HG02588 (cell line): ENCODE results near the gene GEMIN7.

ENCODE experiments used
- ATAC-seq: cut with Tn5 transposase; IDR thresholded peaks from one replicate; pipeline ENCODE4 v1.9.1; 2021; ENCODE audit warnings: mild to moderate bottlenecking, moderate library complexity; ENCODE audit not compliant: unreplicated experiment

GEMIN7 gene

DNA sequence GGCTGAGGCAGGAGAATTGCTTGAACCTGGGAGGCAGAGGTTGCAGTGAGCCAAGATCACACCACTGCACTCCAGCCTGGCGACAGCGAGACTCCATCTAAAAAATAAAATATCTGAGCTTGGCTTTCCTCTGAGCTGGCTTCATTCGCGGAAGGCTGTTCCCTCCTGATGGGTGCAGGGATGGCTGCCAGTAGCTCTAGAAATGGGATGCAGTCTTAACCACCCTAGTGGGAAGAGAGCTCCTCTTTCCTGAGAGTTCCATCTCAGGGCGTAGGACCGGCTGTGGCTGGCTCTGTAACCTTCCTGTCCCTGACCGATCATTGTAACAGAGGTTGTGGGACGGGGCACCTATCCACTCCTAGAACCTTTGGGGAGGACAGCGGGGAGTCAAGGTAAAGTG lies 46.3 kb downstream of the GEMIN7 start:
- no peak for ATAC-seq

DNA sequence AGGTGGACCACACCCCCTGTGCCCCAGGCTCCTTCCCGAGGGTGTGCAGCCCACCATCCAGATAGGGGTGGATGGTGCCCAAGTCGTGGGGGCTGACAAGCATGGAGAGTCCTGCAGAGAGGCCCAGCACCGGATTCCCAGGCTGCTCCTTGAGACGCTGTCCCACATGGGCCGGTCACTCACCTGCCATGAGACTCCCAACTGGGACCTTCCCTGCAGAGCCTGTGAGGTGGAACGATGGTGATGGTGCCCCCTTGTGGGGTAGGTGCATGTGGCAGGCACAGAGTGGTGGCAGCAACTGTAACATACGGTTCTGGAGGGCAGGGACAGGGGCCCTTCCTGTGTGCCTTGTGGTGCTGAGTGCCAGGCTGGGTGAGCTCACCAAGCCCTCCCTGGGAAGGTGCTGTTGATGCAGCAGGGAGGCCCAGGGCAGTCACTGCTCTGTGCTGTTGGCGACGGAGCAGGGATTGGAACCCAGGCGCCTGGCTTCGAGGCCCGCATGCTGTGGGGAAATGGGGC lies 47.0 kb downstream of the GEMIN7 start:
- ATAC-seq: no peak

DNA sequence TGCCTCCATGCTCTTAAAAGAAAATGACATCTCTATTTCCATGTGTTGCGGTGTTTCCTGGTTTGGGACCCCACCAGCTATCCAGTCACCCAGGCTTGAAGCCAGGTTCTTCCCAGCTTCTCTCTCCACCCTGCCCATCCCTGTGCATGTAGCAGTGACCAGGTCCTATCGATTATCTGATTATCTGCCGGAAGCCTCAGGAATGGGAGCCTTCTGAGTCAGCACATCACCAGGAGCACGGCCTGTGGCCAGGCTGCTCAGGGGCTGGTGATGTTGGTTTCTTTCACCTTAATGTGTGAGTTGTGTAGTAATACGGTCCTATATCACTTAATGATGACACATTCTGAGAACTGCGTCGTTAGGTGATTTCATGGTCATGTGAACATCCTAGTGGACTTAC lies 47.6 kb downstream of the GEMIN7 start:
- no peak for ATAC-seq

GRCh38 chr19:45128146-45128545 lies 49.1 kb downstream of the GEMIN7 start:
- ATAC-seq: no peak

DNA sequence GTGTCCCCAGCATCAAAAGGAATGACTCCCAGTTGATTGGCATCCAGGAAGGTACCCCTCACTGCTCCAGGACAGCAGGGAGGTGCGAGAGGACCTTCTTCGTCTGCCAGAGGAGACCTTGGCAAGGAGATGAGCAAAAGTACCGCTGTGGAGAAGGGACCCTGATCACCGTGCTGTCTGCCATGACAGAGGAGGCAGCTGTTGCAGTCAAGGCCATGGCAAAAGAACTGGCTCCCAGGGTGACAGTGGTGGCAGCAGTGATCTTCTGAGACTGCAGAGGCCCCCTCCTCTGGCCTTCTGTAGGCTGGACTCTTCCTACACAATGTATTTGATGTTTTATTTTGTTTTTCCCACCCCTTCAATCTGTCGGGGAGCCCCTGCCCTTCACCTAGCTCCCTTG lies 49.7 kb downstream of the GEMIN7 start:
- no peak for ATAC-seq

DNA sequence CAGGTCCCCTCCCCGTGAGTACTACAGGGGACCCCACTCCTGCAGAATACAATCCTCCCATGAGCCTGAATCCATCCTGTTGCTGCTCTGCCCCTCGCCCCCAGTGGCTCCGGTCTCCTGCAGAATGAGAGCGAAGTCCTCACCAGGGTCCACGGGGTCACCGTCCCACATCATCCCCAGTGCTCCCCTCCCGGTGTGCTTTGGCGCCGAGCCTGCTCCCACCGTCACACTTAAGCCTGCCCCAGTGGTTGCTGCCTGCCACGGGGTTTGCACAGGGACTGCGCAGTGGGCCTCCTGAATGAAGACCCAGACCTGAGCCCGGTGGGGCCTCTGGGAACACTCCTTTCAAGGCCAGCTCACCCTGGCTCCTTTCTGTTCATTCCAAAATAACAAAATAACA lies 51.2 kb downstream of the GEMIN7 start:
- ATAC-seq: no peak

DNA sequence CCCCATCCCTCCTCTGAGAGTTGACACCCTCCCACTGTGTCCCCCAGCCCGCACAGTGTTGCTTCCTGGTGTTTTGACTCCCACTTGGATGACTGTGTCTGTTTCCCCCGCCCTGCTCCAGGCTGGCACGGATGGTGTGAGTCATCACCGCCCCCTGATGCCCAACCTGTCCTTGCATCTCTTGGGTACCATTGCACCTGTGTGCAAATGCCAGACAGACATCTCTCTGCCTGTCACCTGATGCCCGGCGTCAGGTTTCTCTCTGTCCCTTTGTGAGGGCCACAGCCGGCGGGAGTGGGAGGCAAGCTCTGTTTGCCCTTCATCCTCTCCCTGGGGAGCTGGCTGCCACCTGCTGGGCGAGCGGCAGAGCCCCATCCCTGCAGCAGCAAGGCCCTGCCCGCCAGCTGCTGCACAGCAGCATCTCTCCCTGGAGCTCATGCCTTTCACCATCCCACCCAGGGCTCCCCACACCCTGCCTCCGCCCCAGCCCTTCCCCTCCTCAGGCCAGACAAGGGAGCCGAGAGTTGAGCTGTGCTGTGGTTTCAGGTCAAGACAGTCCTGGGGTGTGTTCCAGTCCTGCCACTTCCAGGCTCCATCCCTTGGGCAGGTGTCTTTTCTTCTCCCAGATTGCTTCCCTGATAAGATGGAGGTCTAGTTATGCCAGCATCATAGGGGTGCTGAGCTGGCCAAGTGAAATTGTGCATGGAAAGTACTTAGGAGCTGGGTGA lies 52.0 kb downstream of the GEMIN7 start:
- ATAC-seq: no peak

DNA sequence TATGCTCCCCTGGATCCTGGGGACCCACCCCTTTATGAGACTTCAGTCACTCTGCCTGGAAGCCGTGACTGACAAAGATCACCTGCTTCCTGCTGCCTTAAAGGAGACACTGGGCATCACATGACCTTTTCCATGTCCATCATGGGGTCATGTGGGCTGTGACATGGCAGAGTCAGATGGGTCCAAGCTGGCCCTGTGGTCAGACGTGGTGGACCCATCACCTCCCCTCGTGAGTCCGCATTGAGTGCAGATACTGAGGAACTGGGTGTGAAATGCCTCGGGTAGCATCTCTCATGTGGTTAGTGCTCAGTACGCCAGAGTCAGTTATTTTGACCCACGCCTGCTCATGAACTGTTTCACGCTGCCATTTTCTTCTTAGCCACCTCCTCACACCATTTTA lies 54.6 kb downstream of the GEMIN7 start:
- ATAC-seq: no peak

- ATAC-seq: no peak
Measured at GRCh38 chr19:45135176-45135885, 56.3 kb downstream of the GEMIN7 start.

- ATAC-seq: no peak
Measured at GRCh38 chr19:45136507-45137178, 57.6 kb downstream of the GEMIN7 start.

GRCh38 chr19:45137179-45137761 lies 58.2 kb downstream of the GEMIN7 start:
- ATAC-seq: peak; percentile 74

- ATAC-seq: no peak
Measured at GRCh38 chr19:45138303-45138751, 59.3 kb downstream of the GEMIN7 start.

GRCh38 chr19:45139286-45140143 lies 60.5 kb downstream of the GEMIN7 start:
- no peak for ATAC-seq

DNA sequence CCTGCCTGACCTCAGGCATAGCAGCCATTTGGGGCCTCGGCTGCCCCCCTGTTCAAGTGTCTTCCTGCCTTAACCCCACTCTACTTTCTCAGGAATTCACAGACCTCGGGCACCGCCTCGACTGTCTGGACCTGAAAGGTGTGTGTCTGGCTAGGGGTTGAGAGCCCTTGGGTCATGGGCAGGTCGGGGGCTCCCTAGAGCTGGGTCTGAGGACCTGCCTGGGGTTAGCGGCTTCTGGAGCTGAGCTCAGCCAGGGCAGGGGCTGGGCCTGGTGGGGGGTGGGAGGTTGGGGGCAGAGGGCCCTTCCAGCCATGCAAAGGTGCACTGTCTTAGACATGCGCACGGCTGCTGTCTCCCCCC lies 61.1 kb downstream of the GEMIN7 start:
- no peak for ATAC-seq

- no peak for ATAC-seq
Measured at GRCh38 chr19:45140533-45140932, 61.5 kb downstream of the GEMIN7 start.
